ENCODE results near the gene MRPL58.

GRCh38 chr17:74970395-74970794 lies 42.1 kb upstream of the MRPL58 start:
- TF ChIP-seq BHLHE40 (IDR thresholded peaks at IDR 0.05; ENCODE audit: borderline replicate concordance) (no peak), NFRKB (IDR thresholded peaks at IDR 0.05) (no peak), CTBP1 (IDR thresholded peaks at IDR 0.05; ENCODE audit: borderline replicate concordance) (no peak)
- TF ChIP-seq, protein P1, sequence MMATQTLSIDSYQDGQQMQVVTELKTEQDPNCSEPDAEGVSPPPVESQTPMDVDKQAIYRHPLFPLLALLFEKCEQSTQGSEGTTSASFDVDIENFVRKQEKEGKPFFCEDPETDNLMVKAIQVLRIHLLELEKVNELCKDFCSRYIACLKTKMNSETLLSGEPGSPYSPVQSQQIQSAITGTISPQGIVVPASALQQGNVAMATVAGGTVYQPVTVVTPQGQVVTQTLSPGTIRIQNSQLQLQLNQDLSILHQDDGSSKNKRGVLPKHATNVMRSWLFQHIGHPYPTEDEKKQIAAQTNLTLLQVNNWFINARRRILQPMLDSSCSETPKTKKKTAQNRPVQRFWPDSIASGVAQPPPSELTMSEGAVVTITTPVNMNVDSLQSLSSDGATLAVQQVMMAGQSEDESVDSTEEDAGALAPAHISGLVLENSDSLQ (IDR thresholded peaks at IDR 0.05): no peak
